Fibroblast of peridontal ligament (primary cell): Measurements from ENCODE around the gene COX18.
A peak's percentile ranks its signal among the peaks of the same experiment; 100 is the strongest.

Experiments
- DNase-seq: peaks from one replicate; pipeline ENCODE4 v3.0.0-alpha.2; 2010; ENCODE audit errors: extremely low read depth

COX18 gene

GRCh38 chr4:73053076-73053475 lies 16.4 kb downstream of the COX18 start:
- DNase-seq = peak; percentile 11

- DNase-seq = no peak
Measured at GRCh38 chr4:73051625-73052024, 17.9 kb downstream of the COX18 start.

GRCh38 chr4:73045879-73046278 lies 23.6 kb downstream of the COX18 start:
- DNase-seq = no peak

- DNase-seq = no peak
Measured at GRCh38 chr4:73037057-73037456, 32.5 kb downstream of the COX18 start.

- no peak for DNase-seq
Measured at GRCh38 chr4:73036123-73036522, 33.4 kb downstream of the COX18 start.

- no peak for DNase-seq
Measured at GRCh38 chr4:73034896-73035295, 34.6 kb downstream of the COX18 start.

- DNase-seq = no peak
Measured at GRCh38 chr4:73028621-73029020, 40.9 kb downstream of the COX18 start.

- DNase-seq = peak; percentile 55
Measured at GRCh38 chr4:73021634-73022033, 47.9 kb downstream of the COX18 start.

GRCh38 chr4:73019462-73020047 lies 50.0 kb downstream of the COX18 start:
- peak; percentile 65 for DNase-seq

GRCh38 chr4:73018595-73018994 lies 50.9 kb downstream of the COX18 start:
- no peak for DNase-seq

- DNase-seq = no peak
Measured at GRCh38 chr4:73013310-73013709, 56.2 kb downstream of the COX18 start.

GRCh38 chr4:73012673-73013072 lies 56.8 kb downstream of the COX18 start:
- no peak for DNase-seq

- DNase-seq = no peak
Measured at GRCh38 chr4:73011629-73011985, 57.9 kb downstream of the COX18 start.

- DNase-seq = no peak
Measured at GRCh38 chr4:73010789-73011628, 58.5 kb downstream of the COX18 start.

GRCh38 chr4:73007526-73008100 lies 61.9 kb downstream of the COX18 start:
- DNase-seq = no peak

- DNase-seq = no peak
Measured at GRCh38 chr4:73006286-73006990, 63.1 kb downstream of the COX18 start.

GRCh38 chr4:73005514-73005913 lies 64.0 kb downstream of the COX18 start:
- DNase-seq = no peak
